GM21515 (cell line): ENCODE data around the gene CNTROB.
A peak's percentile ranks its signal among the peaks of the same experiment; 100 is the strongest.

Experiments
- ATAC-seq: cut with Tn5 transposase; IDR thresholded peaks from one replicate; pipeline ENCODE4 v1.9.1; 2021; ENCODE audit not compliant: unreplicated experiment

Gene CNTROB

GRCh38 chr17:7903154-7904103 is 28.6 kb upstream of the CNTROB start:
- ATAC-seq: no peak

GRCh38 chr17:7909089-7909488 is 22.9 kb upstream of the CNTROB start:
- no peak for ATAC-seq

- ATAC-seq: no peak
These were observed 21.7 kb upstream of the CNTROB start for GRCh38 chr17:7910281-7910680.

- no peak for ATAC-seq
These were observed 21.3 kb upstream of the CNTROB start for GRCh38 chr17:7910711-7911110.

GRCh38 chr17:7911116-7911515 is 20.9 kb upstream of the CNTROB start:
- ATAC-seq: no peak

GRCh38 chr17:7912927-7913524 is 19.0 kb upstream of the CNTROB start:
- no peak for ATAC-seq

- ATAC-seq: no peak
These were observed 16.8 kb upstream of the CNTROB start for GRCh38 chr17:7915179-7915610.

- ATAC-seq: peak; percentile 57
These were observed 16.2 kb upstream of the CNTROB start, which contains the start of gene RNF227 for GRCh38 chr17:7915611-7916384. Gene RNF227 (minus strand): TSS chr17:7916289. CDS start chr17:7916195, 94 bp downstream.

- ATAC-seq: no peak
These were observed 15.7 kb upstream of the CNTROB start for GRCh38 chr17:7916385-7916682.

GRCh38 chr17:7916808-7917207 is 15.2 kb upstream of the CNTROB start:
- ATAC-seq: no peak

- no peak for ATAC-seq
These were observed 9.6 kb upstream of the CNTROB start for GRCh38 chr17:7922269-7922844.

GRCh38 chr17:7922845-7923628 is 9.0 kb upstream of the CNTROB start:
- ATAC-seq: no peak

GRCh38 chr17:7927596-7927995 is 4.4 kb upstream of the CNTROB start:
- ATAC-seq: no peak

GRCh38 chr17:7929158-7930023 is 2.6 kb upstream of the CNTROB start, which contains the start of gene KCNAB3:
Gene KCNAB3 (minus strand): TSS chr17:7929856. CDS start chr17:7929435, 421 bp downstream.
- no peak for ATAC-seq

- no peak for ATAC-seq
These were observed 970 bp upstream of the CNTROB start for GRCh38 chr17:7930841-7931631.

- ATAC-seq: peak; percentile 13
These were observed 481 bp downstream of the CNTROB start for GRCh38 chr17:7932483-7932891.

- ATAC-seq: no peak
These were observed 943 bp downstream of the CNTROB start for GRCh38 chr17:7932949-7933348.

GRCh38 chr17:7935859-7936258 is 3.9 kb downstream of the CNTROB start:
- ATAC-seq: no peak

GRCh38 chr17:7940034-7940433 is 8.0 kb downstream of the CNTROB start:
- ATAC-seq: no peak
